Neuronal stem cell (in vitro differentiated cells): ENCODE results near the gene WWTR1.
A peak's percentile ranks its signal among the peaks of the same experiment; 100 is the strongest.

Experiments
- DNase-seq: peaks from one replicate; pipeline ENCODE4 v3.0.0-alpha.2; 2013; ENCODE audit warnings: low spot score
- H2AFZ ChIP-seq: one replicate; pipeline ENCODE4 v1.6.1; 2013; ENCODE audit warnings: mild to moderate bottlenecking, low read length, inconsistent platforms
- H2AK5ac ChIP-seq: 2 replicates; pipeline ENCODE4 v1.6.1; 2013; ENCODE audit warnings: low read depth, mild to moderate bottlenecking, inconsistent platforms, low read length, moderate library complexity, mixed read lengths
- H2BK120ac ChIP-seq: 2 replicates; pipeline ENCODE4 v1.6.1; 2013; ENCODE audit warnings: low read depth, mild to moderate bottlenecking, inconsistent platforms, low read length, moderate library complexity, mixed read lengths
- H2BK12ac ChIP-seq: one replicate; pipeline ENCODE4 v1.6.1; 2013; ENCODE audit warnings: low read length, inconsistent platforms
- H2BK15ac ChIP-seq: 2 replicates; pipeline ENCODE4 v1.6.1; 2013; ENCODE audit warnings: mild to moderate bottlenecking, low read length, inconsistent platforms, mixed read lengths
- H2BK5ac ChIP-seq: one replicate; pipeline ENCODE4 v1.6.1; 2013; ENCODE audit warnings: inconsistent platforms, mild to moderate bottlenecking, low read length, moderate library complexity
- H3K14ac ChIP-seq: one replicate; pipeline ENCODE4 v1.6.1; 2013; ENCODE audit warnings: low read length, inconsistent platforms
- H3K18ac ChIP-seq: 2 replicates; pipeline ENCODE4 v1.6.1; 2013; ENCODE audit warnings: low read length, inconsistent platforms
- H3K23ac ChIP-seq: 2 replicates; pipeline ENCODE4 v1.6.1; 2013; ENCODE audit warnings: low read depth, mild to moderate bottlenecking, mixed read lengths, low read length, inconsistent platforms; ENCODE audit not compliant: poor library complexity
- H3K27ac ChIP-seq: replicated peaks from 3 replicates; pipeline ENCODE4 v1.5.1; 2013; ENCODE audit warnings: low read length, inconsistent platforms
- H3K27me3 ChIP-seq, 3 experiments: 2 replicates each; pipeline ENCODE4 v1.6.1; 2013; ENCODE audit warnings: low read length in 3 of 3, mild to moderate bottlenecking in 2 of 3, inconsistent platforms in 1 of 3, low read depth in 1 of 3, mixed read lengths in 1 of 3, moderate library complexity in 1 of 3; ENCODE audit not compliant: control insufficient read depth in 3 of 3, insufficient read depth in 3 of 3
- H3K36me3 ChIP-seq, 2 donors: replicated peaks in 1 of 2; 2 replicates each; pipeline ENCODE4 v1.6.1; 2013; ENCODE audit warnings: low read length in 2 of 2; ENCODE audit not compliant: control insufficient read depth in 2 of 2, insufficient read depth in 2 of 2
- H3K4ac ChIP-seq: 2 replicates; pipeline ENCODE4 v1.6.1; 2013; ENCODE audit warnings: inconsistent platforms, mild to moderate bottlenecking, low read length, moderate library complexity
- H3K4me1 ChIP-seq, 2 donors: 1 replicate in 1 of 2; 2 replicates in 1 of 2; pipeline ENCODE4 v1.6.1; 2013; ENCODE audit warnings: low read length in 2 of 2, low read depth in 1 of 2; ENCODE audit not compliant: control insufficient read depth in 2 of 2, insufficient read depth in 1 of 2
- H3K4me2 ChIP-seq: one replicate; pipeline ENCODE4 v1.6.1; 2013; ENCODE audit warnings: mild to moderate bottlenecking, low read length, inconsistent platforms; ENCODE audit not compliant: insufficient read depth, poor library complexity, severe bottlenecking
- H3K4me3 ChIP-seq, 2 donors: 2 replicates each; pipeline ENCODE4 v1.5.1; 2013; ENCODE audit warnings: low read length in 2 of 2, mild to moderate bottlenecking in 2 of 2, inconsistent platforms in 1 of 2, moderate library complexity in 1 of 2
- H3K79me1 ChIP-seq: one replicate; pipeline ENCODE4 v1.6.1; 2013; ENCODE audit warnings: low read depth, mild to moderate bottlenecking, inconsistent platforms, low read length, moderate library complexity
- H3K9ac ChIP-seq: one replicate; pipeline ENCODE4 v1.6.1; 2013; ENCODE audit warnings: mild to moderate bottlenecking, low read depth, low read length, inconsistent platforms; ENCODE audit not compliant: poor library complexity
- H3K9me3 ChIP-seq, 2 donors: replicated peaks in 1 of 2; 2 replicates each; pipeline versions ENCODE3 to v1.6.1; 2013; ENCODE audit warnings: low read length in 2 of 2, mild to moderate bottlenecking in 2 of 2, inconsistent platforms in 1 of 2, low read depth in 1 of 2, mixed read lengths in 1 of 2, moderate library complexity in 1 of 2; ENCODE audit not compliant: control insufficient read depth in 2 of 2, insufficient read depth in 1 of 2
- H4K8ac ChIP-seq: one replicate; pipeline ENCODE4 v1.6.1; 2013; ENCODE audit warnings: low read depth, mild to moderate bottlenecking, inconsistent platforms, low read length, moderate library complexity
- H4K91ac ChIP-seq: one replicate; pipeline ENCODE4 v1.6.1; 2013; ENCODE audit warnings: low read length, low read depth, mild to moderate bottlenecking, inconsistent platforms; ENCODE audit not compliant: poor library complexity
- WGBS, 2 donors: extraction: QIAGEN DNeasy Blood & Tissue Kit; methylation state at CpG; one replicate each; pipeline ENCODE4 v1.1.7; 2013; ENCODE audit warnings: missing lambda C conversion rate in 2 of 2, mixed read lengths in 1 of 2; ENCODE audit not compliant: insufficient read length in 2 of 2, insufficient replicate concordance in 1 of 2; ENCODE audit errors: extremely low coverage in 2 of 2; 5-methylcytosine and 5-hydroxymethylcytosine counted together

The WWTR1 gene

DNA sequence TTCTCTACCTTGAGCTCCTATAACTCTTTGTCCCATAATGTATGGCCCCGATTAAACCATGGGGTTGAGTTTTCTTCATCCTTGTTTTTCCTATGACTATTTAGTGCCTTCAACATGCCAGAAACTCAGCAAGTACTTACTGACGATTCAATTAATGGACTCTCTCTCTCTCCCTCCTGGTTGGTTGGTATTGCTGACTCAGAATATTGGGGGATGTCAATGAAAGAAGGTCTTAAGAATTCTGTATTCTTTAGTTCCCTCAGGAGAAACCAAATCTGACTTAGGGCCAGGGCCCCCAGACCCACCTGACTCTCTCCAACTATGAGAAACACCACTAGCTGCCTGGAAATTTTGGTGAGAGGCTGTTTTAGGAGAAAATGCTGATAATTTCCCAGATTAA lies 142.6 kb downstream of the WWTR1 start:
- Histone ChIP-seq H2BK5ac (no peak overlapping the region), H4K8ac (no peak overlapping the region), H3K9me3 (no peaks in the 10 kb centered on the region), H3K27ac (no peak overlapping the region), H3K36me3 (peaks cover 0 to 20% of the 10 kb centered on the region in 2 donors), H2AFZ (no peak overlapping the region), H3K4me3 (no peak overlapping the region), H4K91ac (no peak overlapping the region), H2BK12ac (no peak overlapping the region), H2BK15ac (no peak overlapping the region), H3K18ac (no peak overlapping the region), H3K4me1 (peaks cover 0 to 2% of the 10 kb centered on the region in 2 donors), H3K4me2 (no peak overlapping the region), H3K27me3 (no peaks in the 10 kb centered on the region), H3K14ac (no peak overlapping the region), H2AK5ac (no peak overlapping the region), H2BK120ac (no peak overlapping the region), H3K4ac (no peak overlapping the region), H3K9ac (no peak overlapping the region), H3K23ac (no peak overlapping the region), H3K79me1 (no peaks in the 10 kb centered on the region)
- no peak for DNase-seq
- WGBS, 2 donors, result no CpG with 5 or more reads among the region's 2 CpGs

DNA sequence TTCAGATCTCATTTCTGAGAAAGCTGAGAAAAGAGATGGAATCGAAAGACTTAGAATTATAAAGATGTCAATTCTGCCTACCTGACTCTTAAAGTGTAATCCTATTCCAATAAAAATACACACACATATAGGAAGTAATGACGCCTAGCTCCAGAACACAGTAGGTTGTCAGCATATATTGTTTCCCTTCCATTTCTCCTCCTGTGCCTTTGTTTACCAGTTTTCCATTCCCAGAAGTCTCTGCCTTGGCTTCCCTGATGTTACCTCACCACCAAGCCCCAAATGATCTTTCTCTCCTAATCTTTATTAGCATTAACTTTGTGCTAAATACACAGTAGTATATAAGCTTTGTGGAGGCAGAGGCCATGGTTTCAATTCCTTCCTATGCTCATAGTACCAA lies 143.4 kb downstream of the WWTR1 start:
- WGBS, 2 donors, result no CpG with 5 or more reads among the region's 2 CpGs
- no peak overlapping the region for H2BK5ac ChIP-seq

GRCh38 chr3:149512073-149512782 lies 145.6 kb downstream of the WWTR1 start:
- DNase-seq, result peak; percentile 57
- WGBS, 2 donors, result no CpG with 5 or more reads among the region's 9 CpGs
- Histone ChIP-seq H3K4me1 (peaks cover 0 to 5% of the 10 kb centered on the region in 2 donors), H2BK5ac (no peak overlapping the region), H3K4me3 (no peak overlapping the region), H2BK12ac (no peak overlapping the region), H3K14ac (no peak overlapping the region), H2AFZ (peak overlapping the region; percentile 40), H2BK120ac (no peak overlapping the region), H3K18ac (no peak overlapping the region), H4K91ac (no peak overlapping the region), H3K4ac (no peak overlapping the region), H3K9me3 (peaks cover 0 to 2% of the 10 kb centered on the region in 2 donors), H3K36me3 (peaks cover 0 to 7% of the 10 kb centered on the region in 2 donors), H2AK5ac (no peak overlapping the region), H4K8ac (no peak overlapping the region), H2BK15ac (no peak overlapping the region), H3K9ac (no peak overlapping the region), H3K27ac (no peak overlapping the region), H3K27me3 (no peaks in the 10 kb centered on the region), H3K79me1 (no peaks in the 10 kb centered on the region), H3K23ac (no peak overlapping the region), H3K4me2 (no peak overlapping the region)

More for the DNA sequence above, 143.4 kb downstream of the WWTR1 start:
- H3K9me3 ChIP-seq, result no peaks in the 10 kb centered on the region
- no peak overlapping the region for H3K27ac ChIP-seq
- H3K4me1 ChIP-seq, result peaks cover 0 to 3% of the 10 kb centered on the region in 2 donors
- peaks cover 0 to 16% of the 10 kb centered on the region in 2 donors for H3K36me3 ChIP-seq
- H3K4me3 ChIP-seq, result no peak overlapping the region
- no peak overlapping the region for H4K91ac ChIP-seq
- H3K18ac ChIP-seq, result no peak overlapping the region
- H2AK5ac ChIP-seq, result no peak overlapping the region
- H4K8ac ChIP-seq, result no peak overlapping the region
- no peak overlapping the region for H3K23ac ChIP-seq
- no peaks in the 10 kb centered on the region for H3K27me3 ChIP-seq
- H3K4me2 ChIP-seq, result no peak overlapping the region
- no peak overlapping the region for H2BK120ac ChIP-seq
- H3K79me1 ChIP-seq, result no peaks in the 10 kb centered on the region
- no peak for DNase-seq
- H3K9ac ChIP-seq, result no peak overlapping the region
- no peak overlapping the region for H2AFZ ChIP-seq
- no peak overlapping the region for H2BK12ac ChIP-seq
- H2BK15ac ChIP-seq, result no peak overlapping the region
- H3K14ac ChIP-seq, result no peak overlapping the region
- H3K4ac ChIP-seq, result no peak overlapping the region

- no peak overlapping the region for H2BK5ac ChIP-seq
- H3K4me2 ChIP-seq, result no peak overlapping the region
- H3K27me3 ChIP-seq, result peaks cover 0 to 2% (median 0%) of the 10 kb centered on the region in 3 experiments
- H3K4me1 ChIP-seq, result peaks cover 0 to 5% of the 10 kb centered on the region in 2 donors
- H2BK120ac ChIP-seq, result no peak overlapping the region
- no peak overlapping the region for H3K4ac ChIP-seq
- no peak overlapping the region for H2AK5ac ChIP-seq
- no peak overlapping the region for H2BK12ac ChIP-seq
- H3K14ac ChIP-seq, result no peak overlapping the region
- no peaks in the 10 kb centered on the region for H3K79me1 ChIP-seq
- no peak overlapping the region for H3K23ac ChIP-seq
- no peak overlapping the region for H3K18ac ChIP-seq
- H3K9me3 ChIP-seq, result peaks cover 0 to 2% of the 10 kb centered on the region in 2 donors
- no peak overlapping the region for H4K91ac ChIP-seq
- H2BK15ac ChIP-seq, result no peak overlapping the region
- H4K8ac ChIP-seq, result no peak overlapping the region
- no peak for DNase-seq
- WGBS, 2 donors, result no CpG with 5 or more reads among the region's 3 CpGs
- H3K27ac ChIP-seq, result no peak overlapping the region
- no peak overlapping the region for H2AFZ ChIP-seq
- H3K36me3 ChIP-seq, result no peaks in the 10 kb centered on the region
- no peak overlapping the region for H3K9ac ChIP-seq
- no peak overlapping the region for H3K4me3 ChIP-seq
These were observed 146.7 kb downstream of the WWTR1 start for GRCh38 chr3:149511040-149511626.
